GM12878 (cell line): ENCODE results near the gene SHH. TPM values are rescaled to one million over a fixed set of nuclear protein-coding genes. Genes with fewer than 3 reads are reported as not detected.

Experiments
- ATAC-seq: fragments of 200-7000 bp; cut with Tn5 transposase; 3 replicates; pipeline ENCODE4 v1.9.1; 2020; ENCODE audit warnings: mild to moderate bottlenecking, moderate library complexity
- BruUV-seq: library from RNA; stranded (reverse); fragments of 400-500 nt; replicated peaks from 2 replicates; lab custom pipeline; 2021; lab: Mats Ljungman, UMichigan
- CTCF ChIA-PET: fragments of 300-600 bp; sonication (Branson Sonifier 250); formaldehyde crosslinking; extraction: SDS; loops from one replicate; lab custom pipeline; 2021; ENCODE audit warnings: inconsistent platforms; lab: Yijun Ruan, JAX
- POLR2A ChIA-PET: fragments of 350-600 bp; formaldehyde crosslinking; extraction: SDS; loops from one replicate; lab custom pipeline; 2021; ENCODE audit warnings: inconsistent platforms; lab: Charles Lee
- RAD21 ChIA-PET: fragments of 300-600 bp; sonication (Branson Sonifier 250); formaldehyde crosslinking; loops from one replicate; lab custom pipeline; 2023; ENCODE audit warnings: antibody characterized with exemption; ENCODE audit not compliant: unreplicated experiment; lab: Charles Lee
- SMC1A ChIA-PET: fragments of 300-600 bp; sonication (Branson Sonifier 250); formaldehyde crosslinking; loops from one replicate; lab custom pipeline; 2023; ENCODE audit not compliant: unreplicated experiment, uncharacterized antibody; lab: Charles Lee
- DNase-seq: peaks from one replicate; pipeline ENCODE4 v3.0.0-alpha.2; 2011; ENCODE audit warnings: low read depth, low spot score
- FAIRE-seq: peaks from 3 replicates; lab custom pipeline; 2011; peaks lifted over from hg19 to GRCh38; lab: Jason Lieb, UNC
- H2AFZ ChIP-seq: 2 replicates; pipeline ENCODE4 v1.6.0; 2011; ENCODE audit warnings: low read depth, low read length, control low read depth; ENCODE audit not compliant: control insufficient read depth
- H3K27ac ChIP-seq: 2 replicates; pipeline ENCODE4 v1.5.1; 2011; ENCODE audit warnings: control low read depth; ENCODE audit not compliant: control insufficient read depth, insufficient read depth
- H3K27me3 ChIP-seq, 2 experiments: replicated peaks in 1 of 2; 2 replicates each; pipeline versions ENCODE4 v1.6.0 to v1.6.1; 2011; ENCODE audit warnings: low read length in 1 of 2; ENCODE audit not compliant: control insufficient read depth in 2 of 2, insufficient read depth in 2 of 2
- H3K36me3 ChIP-seq, 2 experiments: 2 replicates each; pipeline ENCODE4 v1.5.1; 2011; ENCODE audit warnings: low read length in 1 of 2; ENCODE audit not compliant: control insufficient read depth in 2 of 2, insufficient read depth in 2 of 2
- H3K4me1 ChIP-seq: 2 replicates; pipeline ENCODE4 v1.6.1; 2011; ENCODE audit warnings: mild to moderate bottlenecking, low read length, moderate library complexity, mixed read lengths; ENCODE audit not compliant: control insufficient read depth, insufficient read depth
- H3K4me2 ChIP-seq: 2 replicates; pipeline ENCODE4 v1.6.0; 2011; ENCODE audit warnings: control low read depth; ENCODE audit not compliant: control insufficient read depth, insufficient read depth
- H3K4me3 ChIP-seq: fragments of 200-600 bp; sonication (generic); 2 replicates; pipeline ENCODE4 v1.5.1; 2016
- H3K79me2 ChIP-seq: 2 replicates; pipeline ENCODE4 v1.6.0; 2011; ENCODE audit warnings: low read length; ENCODE audit not compliant: control insufficient read depth, insufficient read depth
- H3K9ac ChIP-seq: 2 replicates; pipeline ENCODE4 v1.8.0; 2011; ENCODE audit warnings: low read length, control low read depth, mixed read lengths; ENCODE audit not compliant: control insufficient read depth, insufficient read depth
- H3K9me3 ChIP-seq: replicated peaks from 3 replicates; pipeline ENCODE4 v1.5.1; 2011; ENCODE audit warnings: mild to moderate bottlenecking, low read length; ENCODE audit not compliant: control insufficient read depth, insufficient read depth
- H4K20me1 ChIP-seq: 2 replicates; pipeline ENCODE4 v1.6.0; 2011; ENCODE audit not compliant: control insufficient read depth, insufficient read depth
- BMI1 ChIP-seq: fragments of 450-650 bp; IDR thresholded peaks from 2 replicates; pipeline ENCODE4 v1.6.1; 2016; ENCODE audit warnings: mild to moderate bottlenecking, moderate library complexity, borderline replicate concordance
- CHD1 ChIP-seq: IDR thresholded peaks from 2 replicates; pipeline ENCODE4 v1.6.1; 2012; ENCODE audit warnings: low read depth, low read length, improper control_type of control experiment
- GATAD2B ChIP-seq: fragments of 450-650 bp; conservative IDR thresholded peaks from 2 replicates; pipeline ENCODE4 v1.6.1; 2017; ENCODE audit warnings: low read depth, mild to moderate bottlenecking, moderate library complexity
- HDGF ChIP-seq: fragments of 450-650 bp; IDR thresholded peaks from 2 replicates; pipeline ENCODE4 v1.6.1; 2016; ENCODE audit warnings: antibody characterized with exemption
- IKZF1 ChIP-seq: fragments of 450-650 bp; conservative IDR thresholded peaks from 2 replicates; pipeline ENCODE4 v1.6.1; 2017; ENCODE audit warnings: antibody characterized with exemption, mild to moderate bottlenecking
- JUNB ChIP-seq: IDR thresholded peaks from 2 replicates; pipeline ENCODE4 v1.6.1; 2016; ENCODE audit warnings: antibody characterized with exemption, mild to moderate bottlenecking
- KAT2A ChIP-seq: conservative IDR thresholded peaks from 2 replicates; pipeline ENCODE4 v1.6.1; 2011; ENCODE audit warnings: low read depth, low read length; ENCODE audit not compliant: control insufficient read depth
- MYB ChIP-seq: fragments of 150-350 bp; IDR thresholded peaks from 2 replicates; pipeline ENCODE4 v1.6.1; 2014; ENCODE audit warnings: mild to moderate bottlenecking, low read depth, low read length, borderline replicate concordance
- MYC ChIP-seq: IDR thresholded peaks from 2 replicates; pipeline ENCODE4 v1.6.1; 2011; ENCODE audit warnings: mild to moderate bottlenecking, low read length, moderate library complexity, inconsistent platforms; ENCODE audit not compliant: insufficient read depth, insufficient replicate concordance, insufficient read length, severe bottlenecking
- PAX8 ChIP-seq: fragments of 450-650 bp; IDR thresholded peaks from 2 replicates; pipeline ENCODE4 v1.6.1; 2017; ENCODE audit warnings: mild to moderate bottlenecking, moderate library complexity
- RAD51 ChIP-seq: fragments of 450-650 bp; IDR thresholded peaks from 2 replicates; pipeline ENCODE4 v1.6.1; 2016; ENCODE audit warnings: moderate library complexity, mild to moderate bottlenecking, inconsistent platforms
- SMAD1 ChIP-seq: fragments of 450-650 bp; IDR thresholded peaks from 2 replicates; pipeline ENCODE4 v1.6.1; 2018; ENCODE audit warnings: mild to moderate bottlenecking, low read depth; ENCODE audit not compliant: partially characterized antibody
- SMAD5 ChIP-seq: IDR thresholded peaks from 2 replicates; pipeline ENCODE4 v1.6.1; 2016; ENCODE audit warnings: antibody characterized with exemption, low read depth
- SUZ12 ChIP-seq: fragments of 200-600 bp; sonication (generic); IDR thresholded peaks from one replicate; pipeline ENCODE4 v1.6.1; 2018; ENCODE audit warnings: antibody characterized with exemption, mild to moderate bottlenecking; ENCODE audit not compliant: unreplicated experiment
- TCF7 ChIP-seq: IDR thresholded peaks from 2 replicates; pipeline ENCODE4 v1.6.1; 2014; ENCODE audit warnings: antibody characterized with exemption, borderline replicate concordance
- WGBS: methylation state at CpG from one replicate; pipeline ENCODE4 v1.1.6; 2016; ENCODE audit warnings: low lambda C conversion rate; ENCODE audit not compliant: insufficient replicate concordance, insufficient coverage; ENCODE audit errors: missing lambda C conversion rate; 5-methylcytosine and 5-hydroxymethylcytosine counted together
- in situ Hi-C: fragments of 300-500 bp; cut with MboI; formaldehyde crosslinking; loops from 9 replicates; pipeline ENCODE4 v1.14.3; 2018; ENCODE audit warnings: mixed read lengths
- intact Hi-C: fragments of 100-400 bp; cut with micrococcal nuclease; formaldehyde crosslinking; loops from one replicate; pipeline ENCODE4 v1.14.2; 2022; ENCODE audit not compliant: unreplicated experiment
- polyA plus RNA-seq, 11 experiments: library from polyadenylated mRNA; depleted of rRNA in 4 of 11; unstranded in 6 of 11; stranded (reverse) in 5 of 11; fragments of >200 nt; fragmentation: Nextera tagmentation in 4 of 11; fragmentation: Illumina TruSeq in 1 of 11; extraction: Ambion mirVana in 4 of 11; extraction: Trizol in 1 of 11; gene quantifications; 1 replicate in 1 of 11; 2 replicates in 10 of 11; pipeline versions ENCODE4 v1.2.1 to v1.2.3, GENCODE V29; 2011 to 2016; ENCODE audit warnings: inconsistent platforms in 2 of 11, missing spikeins in 2 of 11, low read depth in 1 of 11
- total RNA-seq, 4 experiments: library from RNA; depleted of rRNA in 3 of 4; stranded (reverse); fragments of >200 nt in 3 of 4; fragmentation: Illumina TruSeq in 1 of 4; extraction: Trizol in 1 of 4; gene quantifications; 2 replicates each; pipeline versions ENCODE4 v1.2.1 to v1.2.3, GENCODE V29; 2013 to 2021
- TF ChIP-seq, protein P1 (sequence below): IDR thresholded peaks from 2 replicates; pipeline ENCODE4 v1.6.1; 2012; ENCODE audit warnings: low read depth, low read length, improper control_type of control experiment
- TF ChIP-seq, protein P2 (sequence below): fragments of 150-350 bp; IDR thresholded peaks from 2 replicates; pipeline ENCODE4 v1.6.1; 2014; ENCODE audit warnings: mild to moderate bottlenecking, low read depth, low read length
- TF ChIP-seq, protein P3 (sequence below): IDR thresholded peaks from 2 replicates; pipeline ENCODE4 v1.6.1; 2011; ENCODE audit warnings: low read depth, mild to moderate bottlenecking, low read length, moderate library complexity, borderline replicate concordance; ENCODE audit errors: extremely low read depth
- TF ChIP-seq, protein P4 (sequence below), 3 experiments: IDR thresholded peaks in 2 of 3; conservative IDR thresholded peaks in 1 of 3; 2 replicates each; pipeline ENCODE4 v1.5.1; 2011; ENCODE audit warnings: low read depth in 3 of 3, low read length in 3 of 3, mild to moderate bottlenecking in 3 of 3, control low read depth in 2 of 3, moderate library complexity in 2 of 3, inconsistent platforms in 1 of 3, mixed read lengths in 1 of 3; ENCODE audit not compliant: control insufficient read depth in 2 of 3, insufficient read depth in 1 of 3; ENCODE audit errors: extremely low read depth in 1 of 3

SHH gene
- total and polyA plus RNA-seq, 10 of the 15 experiments (the other 5 are each of a cell fraction or from before 2014, with no cell fraction given) = not detected

DNA sequence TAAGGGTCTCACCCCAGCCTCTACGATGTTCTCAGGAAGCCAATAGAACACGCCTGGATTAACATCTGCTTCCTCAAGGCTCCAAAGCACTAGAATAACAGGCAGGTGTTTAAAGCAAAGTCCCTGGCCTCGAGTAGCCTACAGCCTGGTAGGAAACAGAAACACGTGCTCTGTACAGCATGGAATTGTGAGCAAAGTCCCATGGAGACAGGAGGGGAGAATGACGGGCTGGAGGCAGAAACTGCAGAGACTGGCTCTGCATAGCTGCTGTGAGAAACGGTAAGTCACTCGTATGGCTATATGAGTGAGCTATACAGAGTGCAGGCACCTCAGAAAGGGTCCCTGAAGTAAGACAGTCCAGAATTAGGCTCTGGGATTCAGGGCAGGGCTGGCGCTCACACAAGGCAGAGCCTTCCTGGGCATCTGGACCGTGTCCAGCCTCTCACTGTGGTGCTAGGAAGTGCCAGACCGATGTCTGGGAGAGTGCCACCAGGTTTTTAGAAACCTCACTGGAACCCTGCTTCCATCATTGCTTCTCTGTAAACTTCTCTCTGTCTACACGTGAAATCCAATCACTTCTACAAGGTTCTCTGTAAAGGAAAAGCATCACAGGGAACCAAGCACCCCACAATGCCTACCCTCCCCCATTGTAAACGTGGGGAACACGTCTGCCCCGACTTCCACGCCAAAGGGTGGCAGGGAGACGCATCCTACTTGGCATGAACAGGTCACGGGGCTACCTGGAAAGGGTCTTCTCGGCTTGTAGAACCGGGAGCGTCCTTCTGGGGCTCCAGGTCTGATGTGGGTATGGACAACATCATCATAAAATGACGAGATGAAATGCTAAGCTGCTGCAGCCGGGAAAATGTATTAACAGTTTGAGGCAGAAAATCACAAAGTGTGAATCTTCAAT, 38.8 kb upstream of the SHH start:
- DNase-seq = no peak
- no TSS peak for BruUV-seq

More for the DNA sequence above, 38.8 kb upstream of the SHH start:
- H3K9ac ChIP-seq = no peak overlapping the region
- in situ Hi-C loops = no loop called here
- CTCF ChIA-PET = no interaction called here
- no peaks in the 10 kb centered on the region for H3K9me3 ChIP-seq
- intact Hi-C loops = no loop called here
- no peak overlapping the region for H3K4me2 ChIP-seq
- ATAC-seq (no peak), FAIRE-seq (no peak)
- no peaks in the 10 kb centered on the region for H3K36me3 ChIP-seq
- SMC1A ChIA-PET = no interaction called here
- no peaks in the 10 kb centered on the region for H4K20me1 ChIP-seq
- H3K4me1 ChIP-seq = no peaks in the 10 kb centered on the region
- no peaks in the 10 kb centered on the region for H3K79me2 ChIP-seq
- RAD21 ChIA-PET = interaction anchor here (0.6 kb wide), 1 partner anchor 198 kb away, joined by 3 read pairs; no protein-coding TSS in a partner anchor
- 16% methylated on average over 22 of the region's 22 CpGs for WGBS
- no peaks in the 10 kb centered on the region for H3K27me3 ChIP-seq
- no peak overlapping the region for H3K27ac ChIP-seq
- no peak overlapping the region for H2AFZ ChIP-seq
- no peak overlapping the region for H3K4me3 ChIP-seq
- POLR2A ChIA-PET = no interaction called here
- TF ChIP-seq BMI1 = no peak
- no peak for TF ChIP-seq MYC
- no peak for TF ChIP-seq RAD51
- TF ChIP-seq, protein P1, sequence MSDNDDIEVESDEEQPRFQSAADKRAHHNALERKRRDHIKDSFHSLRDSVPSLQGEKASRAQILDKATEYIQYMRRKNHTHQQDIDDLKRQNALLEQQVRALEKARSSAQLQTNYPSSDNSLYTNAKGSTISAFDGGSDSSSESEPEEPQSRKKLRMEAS = no peak
- no peak for TF ChIP-seq CHD1
- TF ChIP-seq IKZF1 = no peak
- TF ChIP-seq, protein P2, sequence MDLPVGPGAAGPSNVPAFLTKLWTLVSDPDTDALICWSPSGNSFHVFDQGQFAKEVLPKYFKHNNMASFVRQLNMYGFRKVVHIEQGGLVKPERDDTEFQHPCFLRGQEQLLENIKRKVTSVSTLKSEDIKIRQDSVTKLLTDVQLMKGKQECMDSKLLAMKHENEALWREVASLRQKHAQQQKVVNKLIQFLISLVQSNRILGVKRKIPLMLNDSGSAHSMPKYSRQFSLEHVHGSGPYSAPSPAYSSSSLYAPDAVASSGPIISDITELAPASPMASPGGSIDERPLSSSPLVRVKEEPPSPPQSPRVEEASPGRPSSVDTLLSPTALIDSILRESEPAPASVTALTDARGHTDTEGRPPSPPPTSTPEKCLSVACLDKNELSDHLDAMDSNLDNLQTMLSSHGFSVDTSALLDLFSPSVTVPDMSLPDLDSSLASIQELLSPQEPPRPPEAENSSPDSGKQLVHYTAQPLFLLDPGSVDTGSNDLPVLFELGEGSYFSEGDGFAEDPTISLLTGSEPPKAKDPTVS = no peak
- no peak for TF ChIP-seq KAT2A
- no peak for TF ChIP-seq SMAD5
- no peak for TF ChIP-seq TCF7
- no peak for TF ChIP-seq PAX8
- TF ChIP-seq, protein P3, sequence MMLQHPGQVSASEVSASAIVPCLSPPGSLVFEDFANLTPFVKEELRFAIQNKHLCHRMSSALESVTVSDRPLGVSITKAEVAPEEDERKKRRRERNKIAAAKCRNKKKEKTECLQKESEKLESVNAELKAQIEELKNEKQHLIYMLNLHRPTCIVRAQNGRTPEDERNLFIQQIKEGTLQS = no peak
- TF ChIP-seq JUNB = no peak
- TF ChIP-seq GATAD2B = no peak
- TF ChIP-seq SMAD1 = no peak
- no peak for TF ChIP-seq HDGF
- TF ChIP-seq, protein P4, sequence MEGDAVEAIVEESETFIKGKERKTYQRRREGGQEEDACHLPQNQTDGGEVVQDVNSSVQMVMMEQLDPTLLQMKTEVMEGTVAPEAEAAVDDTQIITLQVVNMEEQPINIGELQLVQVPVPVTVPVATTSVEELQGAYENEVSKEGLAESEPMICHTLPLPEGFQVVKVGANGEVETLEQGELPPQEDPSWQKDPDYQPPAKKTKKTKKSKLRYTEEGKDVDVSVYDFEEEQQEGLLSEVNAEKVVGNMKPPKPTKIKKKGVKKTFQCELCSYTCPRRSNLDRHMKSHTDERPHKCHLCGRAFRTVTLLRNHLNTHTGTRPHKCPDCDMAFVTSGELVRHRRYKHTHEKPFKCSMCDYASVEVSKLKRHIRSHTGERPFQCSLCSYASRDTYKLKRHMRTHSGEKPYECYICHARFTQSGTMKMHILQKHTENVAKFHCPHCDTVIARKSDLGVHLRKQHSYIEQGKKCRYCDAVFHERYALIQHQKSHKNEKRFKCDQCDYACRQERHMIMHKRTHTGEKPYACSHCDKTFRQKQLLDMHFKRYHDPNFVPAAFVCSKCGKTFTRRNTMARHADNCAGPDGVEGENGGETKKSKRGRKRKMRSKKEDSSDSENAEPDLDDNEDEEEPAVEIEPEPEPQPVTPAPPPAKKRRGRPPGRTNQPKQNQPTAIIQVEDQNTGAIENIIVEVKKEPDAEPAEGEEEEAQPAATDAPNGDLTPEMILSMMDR (IDR thresholded peaks at IDR 0.05 in 2 of 3, conservative IDR thresholded peaks at IDR 0.05 in 1 of 3; ENCODE audit: control insufficient read depth in 2 of 3, extremely low read depth in 1 of 3, insufficient read depth in 1 of 3, low read depth in 3 of 3, low read length in 3 of 3) = no peak
- no peak for TF ChIP-seq SUZ12
- no peak for TF ChIP-seq MYB
